Type B pancreatic cell (in vitro differentiated cells): ENCODE results near the gene FOXR1. TPM values are rescaled to one million over a fixed set of nuclear protein-coding genes. Genes with fewer than 3 reads are reported as not detected.
A peak's percentile ranks its signal among the peaks of the same experiment; 100 is the strongest.
"Not testable (repeated sequence)": the region's sequence is repeated elsewhere in the genome, so short reads cannot be mapped to it uniquely, and the experiment has no call there.

Experiments used
- DNase-seq: peaks from one replicate; pipeline ENCODE4 v3.0.0; 2021; ENCODE audit warnings: mixed read lengths; ENCODE audit not compliant: unreplicated experiment; ENCODE audit errors: extremely low spot score
- H3K27ac Mint-ChIP-seq: 2 replicates; pipeline ENCODE4 v1.8.0; 2021; ENCODE audit warnings: mild to moderate bottlenecking, mixed read lengths
- H3K27me3 Mint-ChIP-seq: 2 replicates; pipeline ENCODE4 v1.8.0; 2021; ENCODE audit warnings: mixed read lengths
- H3K36me3 Mint-ChIP-seq: 2 replicates; pipeline ENCODE4 v1.8.0; 2021; ENCODE audit warnings: mixed read lengths
- H3K4me1 Mint-ChIP-seq: one replicate; pipeline ENCODE4 v1.8.0; 2021; ENCODE audit warnings: mixed read lengths; ENCODE audit not compliant: unreplicated experiment
- H3K4me3 Mint-ChIP-seq: 2 replicates; pipeline ENCODE4 v1.8.0; 2021; ENCODE audit warnings: mild to moderate bottlenecking, mixed read lengths
- H3K9me3 Mint-ChIP-seq: 2 replicates; pipeline ENCODE4 v1.8.0; 2021; ENCODE audit warnings: mixed read lengths
- total RNA-seq: library from RNA; stranded (reverse); gene quantifications from 2 replicates; pipeline ENCODE4 v1.2.1, GENCODE V29; 2021; ENCODE audit warnings: low replicate concordance
- TF ChIP-seq, protein P1 (sequence below): fragments of 200-600 bp; sonication (generic); conservative IDR thresholded peaks from 2 replicates; pipeline ENCODE4 v1.5.0; 2021; ENCODE audit warnings: antibody characterized with exemption, mild to moderate bottlenecking

FOXR1 gene
- total RNA-seq, 1 donor from 2014 or later: not detected

DNA sequence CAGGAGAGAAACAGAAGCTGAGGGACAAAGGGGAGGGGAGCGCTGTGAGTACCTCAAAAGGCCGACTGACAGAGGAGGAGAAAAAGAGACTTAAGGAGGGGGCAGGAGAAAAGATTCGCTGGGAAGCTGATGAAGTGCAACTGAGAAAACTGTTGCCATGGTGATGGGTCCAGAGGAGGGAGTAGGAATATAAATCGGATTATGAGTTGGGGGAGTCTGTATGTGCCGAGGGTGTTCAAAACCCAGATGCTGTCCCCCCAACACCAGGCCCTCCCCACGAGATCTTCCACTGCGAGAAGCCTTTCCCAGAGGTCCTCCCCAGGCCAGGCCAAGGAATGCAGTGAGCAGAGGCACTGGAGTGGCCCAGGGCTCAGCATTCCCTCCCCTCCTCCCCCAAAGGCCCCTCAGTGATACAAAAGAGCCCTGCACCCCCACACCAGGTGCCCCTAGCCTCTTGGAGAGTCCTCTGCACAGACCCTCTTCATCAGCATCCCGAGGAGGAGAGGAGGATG lies 32.1 kb upstream of the FOXR1 start:
- no peak for DNase-seq
- H3K4me1 Mint-ChIP-seq: peaks cover 13% of the 10 kb centered on the region
- no peaks in the 10 kb centered on the region for H3K36me3 Mint-ChIP-seq
- no peak overlapping the region for H3K4me3 Mint-ChIP-seq
- no peak overlapping the region for H3K27ac Mint-ChIP-seq
- H3K27me3 Mint-ChIP-seq: no peaks in the 10 kb centered on the region
- no peaks in the 10 kb centered on the region for H3K9me3 Mint-ChIP-seq
- TF ChIP-seq, protein P1, sequence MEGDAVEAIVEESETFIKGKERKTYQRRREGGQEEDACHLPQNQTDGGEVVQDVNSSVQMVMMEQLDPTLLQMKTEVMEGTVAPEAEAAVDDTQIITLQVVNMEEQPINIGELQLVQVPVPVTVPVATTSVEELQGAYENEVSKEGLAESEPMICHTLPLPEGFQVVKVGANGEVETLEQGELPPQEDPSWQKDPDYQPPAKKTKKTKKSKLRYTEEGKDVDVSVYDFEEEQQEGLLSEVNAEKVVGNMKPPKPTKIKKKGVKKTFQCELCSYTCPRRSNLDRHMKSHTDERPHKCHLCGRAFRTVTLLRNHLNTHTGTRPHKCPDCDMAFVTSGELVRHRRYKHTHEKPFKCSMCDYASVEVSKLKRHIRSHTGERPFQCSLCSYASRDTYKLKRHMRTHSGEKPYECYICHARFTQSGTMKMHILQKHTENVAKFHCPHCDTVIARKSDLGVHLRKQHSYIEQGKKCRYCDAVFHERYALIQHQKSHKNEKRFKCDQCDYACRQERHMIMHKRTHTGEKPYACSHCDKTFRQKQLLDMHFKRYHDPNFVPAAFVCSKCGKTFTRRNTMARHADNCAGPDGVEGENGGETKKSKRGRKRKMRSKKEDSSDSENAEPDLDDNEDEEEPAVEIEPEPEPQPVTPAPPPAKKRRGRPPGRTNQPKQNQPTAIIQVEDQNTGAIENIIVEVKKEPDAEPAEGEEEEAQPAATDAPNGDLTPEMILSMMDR: no peak

DNA sequence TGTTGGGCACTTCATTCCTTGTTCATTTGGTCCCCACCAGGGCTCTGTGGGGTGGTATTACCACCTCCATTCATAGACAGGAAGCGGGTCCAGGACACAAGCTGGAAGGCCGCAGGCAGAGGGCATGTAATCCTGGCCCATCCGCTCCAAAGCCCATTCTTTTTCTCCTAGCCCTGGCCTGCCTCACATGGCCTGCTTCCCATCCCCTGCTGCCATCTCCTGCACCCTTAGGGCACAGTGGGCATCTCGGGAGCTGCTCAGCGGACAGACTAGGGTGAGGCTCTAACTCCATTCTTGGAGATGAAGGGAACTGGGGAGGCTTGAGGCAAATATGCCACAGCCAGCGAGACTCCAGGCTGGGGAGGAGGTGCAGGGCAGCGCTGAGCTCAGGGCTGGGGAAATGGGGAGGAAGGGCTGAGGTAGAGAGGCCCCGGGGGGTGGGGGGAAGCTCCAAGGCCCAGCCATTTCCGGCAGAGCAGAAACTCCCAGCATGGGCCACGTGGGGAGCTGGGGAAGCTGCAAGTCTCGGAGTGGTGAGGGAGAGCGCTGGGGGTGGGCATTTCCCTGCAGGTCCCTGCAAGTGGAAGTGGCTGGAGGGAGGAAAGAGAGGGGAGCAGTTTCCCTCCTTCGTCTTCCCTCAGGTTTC lies 31.5 kb upstream of the FOXR1 start:
- no peak for DNase-seq
- TF ChIP-seq, protein P1: no peak
- Mint-ChIP-seq H3K27ac (no peak overlapping the region), H3K4me3 (no peak overlapping the region), H3K27me3 (no peaks in the 10 kb centered on the region), H3K9me3 (no peaks in the 10 kb centered on the region), H3K36me3 (no peaks in the 10 kb centered on the region), H3K4me1 (peaks cover 13% of the 10 kb centered on the region)

- Mint-ChIP-seq H3K27me3 (peaks cover 21% of the 10 kb centered on the region), H3K4me3 (no peak overlapping the region), H3K27ac (no peak overlapping the region), H3K36me3 (no peaks in the 10 kb centered on the region), H3K4me1 (no peaks in the 10 kb centered on the region), H3K9me3 (no peaks in the 10 kb centered on the region)
- no peak for DNase-seq
- TF ChIP-seq, protein P1: no peak
These were observed 24.5 kb upstream of the FOXR1 start for GRCh38 chr11:118947091-118947490.

GRCh38 chr11:118948000-118948399 lies 23.6 kb upstream of the FOXR1 start:
- Mint-ChIP-seq H3K36me3 (no peaks in the 10 kb centered on the region), H3K4me1 (no peaks in the 10 kb centered on the region), H3K4me3 (no peak overlapping the region), H3K27me3 (peaks cover 25% of the 10 kb centered on the region), H3K27ac (no peak overlapping the region), H3K9me3 (no peaks in the 10 kb centered on the region)
- TF ChIP-seq, protein P1: no peak
- no peak for DNase-seq

GRCh38 chr11:118953265-118953664 lies 18.3 kb upstream of the FOXR1 start:
- DNase-seq: no peak
- Mint-ChIP-seq H3K36me3 (no peaks in the 10 kb centered on the region), H3K27ac (peak overlapping the region; percentile 70), H3K4me3 (no peak overlapping the region), H3K4me1 (peaks cover 12% of the 10 kb centered on the region), H3K9me3 (no peaks in the 10 kb centered on the region), H3K27me3 (peaks cover 29% of the 10 kb centered on the region)
- TF ChIP-seq, protein P1: no peak

DNA sequence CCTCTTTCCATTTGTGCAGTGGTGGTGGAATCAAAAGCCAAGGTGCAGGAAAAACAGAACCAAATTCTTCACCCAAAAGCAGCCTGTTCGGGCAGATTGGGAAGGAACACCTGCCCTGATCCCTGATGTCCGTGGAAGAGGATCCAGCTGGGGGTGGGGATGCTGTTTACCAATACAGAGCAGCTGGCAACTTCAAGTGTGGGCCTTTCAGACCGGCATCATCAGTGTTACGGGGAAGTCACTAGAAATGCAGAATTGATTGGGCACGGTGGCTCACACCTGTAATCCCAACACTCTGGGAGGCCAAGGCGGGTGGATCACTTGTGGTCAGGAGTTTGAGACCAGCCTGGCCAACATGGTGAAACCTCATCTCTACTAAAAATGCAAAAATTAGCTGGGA lies 17.6 kb upstream of the FOXR1 start:
- H3K9me3 Mint-ChIP-seq, DNase-seq, H3K36me3 Mint-ChIP-seq, H3K4me3 Mint-ChIP-seq, H3K27ac Mint-ChIP-seq: not testable (repeated sequence)
- Mint-ChIP-seq H3K27me3 (peaks cover 29% of the 10 kb centered on the region), H3K4me1 (peaks cover 12% of the 10 kb centered on the region)
